Trophoblast cell (in vitro differentiated cells and primary cell): ENCODE data around the gene EXOC7.

Source experiments
- DNase-seq, 2 donors: peaks; one replicate each; pipeline ENCODE4 v3.0.0-alpha.2; 2016
- H2AFZ ChIP-seq: 2 replicates; pipeline ENCODE4 v1.6.1; 2013; ENCODE audit warnings: low read length, moderate library complexity, mild to moderate bottlenecking; ENCODE audit not compliant: insufficient read depth, poor library complexity
- H2AK5ac ChIP-seq: 2 replicates; pipeline ENCODE4 v1.6.1; 2013; ENCODE audit warnings: mild to moderate bottlenecking, low read length
- H2BK120ac ChIP-seq: 2 replicates; pipeline ENCODE4 v1.6.1; 2013; ENCODE audit warnings: low read length, mild to moderate bottlenecking, moderate library complexity; ENCODE audit not compliant: insufficient read depth, poor library complexity
- H2BK12ac ChIP-seq: 2 replicates; pipeline ENCODE4 v1.6.1; 2013; ENCODE audit warnings: mild to moderate bottlenecking, low read length, moderate library complexity
- H2BK5ac ChIP-seq: 2 replicates; pipeline ENCODE4 v1.6.1; 2013; ENCODE audit warnings: low read length, low read depth, moderate library complexity, mild to moderate bottlenecking; ENCODE audit not compliant: poor library complexity
- H3K14ac ChIP-seq: 2 replicates; pipeline ENCODE4 v1.6.1; 2013; ENCODE audit warnings: mild to moderate bottlenecking, low read length
- H3K18ac ChIP-seq: 2 replicates; pipeline ENCODE4 v1.6.1; 2013; ENCODE audit warnings: mild to moderate bottlenecking, low read length
- H3K23ac ChIP-seq: 2 replicates; pipeline ENCODE4 v1.6.1; 2013; ENCODE audit warnings: low read length
- H3K27ac ChIP-seq: 2 replicates; pipeline ENCODE4 v1.5.1; 2013; ENCODE audit warnings: low read depth, mild to moderate bottlenecking, inconsistent platforms, low read length, moderate library complexity
- H3K27me3 ChIP-seq: 2 replicates; pipeline ENCODE4 v1.6.1; 2013; ENCODE audit warnings: inconsistent platforms, mild to moderate bottlenecking, low read length, moderate library complexity; ENCODE audit not compliant: insufficient read depth
- H3K36me3 ChIP-seq, 2 experiments: 1 replicate in 1 of 2; 2 replicates in 1 of 2; pipeline ENCODE4 v1.6.1; 2013; ENCODE audit warnings: low read length in 2 of 2, mild to moderate bottlenecking in 2 of 2, moderate library complexity in 1 of 2; ENCODE audit not compliant: insufficient read depth in 2 of 2, control insufficient read depth in 1 of 2
- H3K4ac ChIP-seq: 2 replicates; pipeline ENCODE4 v1.6.1; 2013; ENCODE audit warnings: low read depth, mild to moderate bottlenecking, low read length, moderate library complexity
- H3K4me1 ChIP-seq, 2 experiments: 1 replicate in 1 of 2; 2 replicates in 1 of 2; pipeline ENCODE4 v1.6.1; 2013; ENCODE audit warnings: low read length in 2 of 2, mild to moderate bottlenecking in 2 of 2, moderate library complexity in 1 of 2; ENCODE audit not compliant: insufficient read depth in 2 of 2, control insufficient read depth in 1 of 2
- H3K4me2 ChIP-seq: 2 replicates; pipeline ENCODE4 v1.6.1; 2013; ENCODE audit warnings: inconsistent platforms, mild to moderate bottlenecking, low read length, moderate library complexity
- H3K4me3 ChIP-seq: 2 replicates; pipeline ENCODE4 v1.5.1; 2013; ENCODE audit warnings: mild to moderate bottlenecking, low read depth, low read length, inconsistent platforms
- H3K79me1 ChIP-seq: one replicate; pipeline ENCODE4 v1.6.1; 2013; ENCODE audit warnings: low read length
- H3K79me2 ChIP-seq: 2 replicates; pipeline ENCODE4 v1.6.1; 2013; ENCODE audit warnings: low read length, mild to moderate bottlenecking; ENCODE audit not compliant: control insufficient read depth, insufficient read depth, poor library complexity
- H3K9ac ChIP-seq: 2 replicates; pipeline ENCODE4 v1.6.1; 2013; ENCODE audit warnings: mild to moderate bottlenecking, low read length
- H3K9me3 ChIP-seq: 2 replicates; pipeline ENCODE4 v1.6.1; 2013; ENCODE audit warnings: low read depth, mild to moderate bottlenecking, control low read depth, inconsistent platforms, low read length; ENCODE audit not compliant: insufficient read depth
- H4K12ac ChIP-seq: 2 replicates; pipeline ENCODE4 v1.6.1; 2013; ENCODE audit warnings: low read depth, mild to moderate bottlenecking, low read length, moderate library complexity
- H4K8ac ChIP-seq: 2 replicates; pipeline ENCODE4 v1.6.1; 2013; ENCODE audit warnings: low read depth, mild to moderate bottlenecking, low read length, moderate library complexity
- H4K91ac ChIP-seq: one replicate; pipeline ENCODE4 v1.6.1; 2013; ENCODE audit warnings: low read depth, mild to moderate bottlenecking, low read length, moderate library complexity
- WGBS: extraction: QIAGEN DNeasy Blood & Tissue Kit; methylation state at CpG from one replicate; pipeline ENCODE4 v1.1.7; 2013; ENCODE audit warnings: missing lambda C conversion rate; ENCODE audit not compliant: insufficient read length, insufficient coverage; ENCODE audit errors: extremely low coverage; 5-methylcytosine and 5-hydroxymethylcytosine counted together

The EXOC7 gene

DNA sequence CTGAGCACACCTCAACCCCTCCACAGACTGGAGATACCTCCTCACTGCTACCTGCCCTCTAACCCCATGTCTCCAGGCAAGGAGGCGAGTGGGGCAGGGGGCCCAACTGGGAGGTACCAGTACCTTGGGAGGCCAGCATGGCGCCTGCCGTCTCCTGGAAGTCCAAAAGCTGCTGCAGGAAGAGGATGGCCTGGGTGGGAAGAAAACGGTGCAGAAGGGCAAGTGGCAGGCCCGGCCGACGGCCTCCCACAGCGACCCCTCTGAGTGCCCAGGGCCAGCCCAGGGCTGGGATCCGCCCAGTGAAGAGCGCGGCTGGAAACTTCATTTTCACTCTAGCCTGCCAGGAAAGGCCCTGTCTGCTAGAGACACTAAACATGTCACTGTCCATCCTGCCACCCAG is 16.1 kb downstream of the EXOC7 start:
- H4K8ac ChIP-seq: no peak overlapping the region
- H3K4me2 ChIP-seq: no peak overlapping the region
- no peak overlapping the region for H4K91ac ChIP-seq
- H3K27ac ChIP-seq: no peak overlapping the region
- WGBS: no CpG with 5 or more reads among the region's 11 CpGs
- no peak overlapping the region for H2BK120ac ChIP-seq
- no peak overlapping the region for H4K12ac ChIP-seq
- no peak for DNase-seq
- no peaks in the 10 kb centered on the region for H3K79me1 ChIP-seq
- no peaks in the 10 kb centered on the region for H3K4me1 ChIP-seq
- H3K4me3 ChIP-seq: no peak overlapping the region
- no peaks in the 10 kb centered on the region for H3K27me3 ChIP-seq
- H2AK5ac ChIP-seq: no peak overlapping the region
- no peaks in the 10 kb centered on the region for H3K79me2 ChIP-seq
- no peak overlapping the region for H3K4ac ChIP-seq
- no peak overlapping the region for H3K14ac ChIP-seq
- H3K18ac ChIP-seq: no peak overlapping the region
- no peak overlapping the region for H3K23ac ChIP-seq
- H3K9me3 ChIP-seq: no peaks in the 10 kb centered on the region
- no peak overlapping the region for H2BK5ac ChIP-seq
- no peak overlapping the region for H3K9ac ChIP-seq
- no peak overlapping the region for H2AFZ ChIP-seq
- peaks cover 92 to 95% of the 10 kb centered on the region in 2 experiments for H3K36me3 ChIP-seq
- no peak overlapping the region for H2BK12ac ChIP-seq

GRCh38 chr17:76086384-76086783 is 17.2 kb downstream of the EXOC7 start:
- H3K27ac ChIP-seq: no peak overlapping the region
- H3K4ac ChIP-seq: no peak overlapping the region
- no peaks in the 10 kb centered on the region for H3K79me1 ChIP-seq
- H3K79me2 ChIP-seq: no peaks in the 10 kb centered on the region
- no peak overlapping the region for H2BK5ac ChIP-seq
- no peak overlapping the region for H4K91ac ChIP-seq
- H3K14ac ChIP-seq: no peak overlapping the region
- no peak overlapping the region for H3K4me2 ChIP-seq
- DNase-seq: no peak
- H3K18ac ChIP-seq: no peak overlapping the region
- H2AK5ac ChIP-seq: no peak overlapping the region
- H4K8ac ChIP-seq: no peak overlapping the region
- no peak overlapping the region for H2BK120ac ChIP-seq
- peaks cover 86 to 89% of the 10 kb centered on the region in 2 experiments for H3K36me3 ChIP-seq
- H3K9me3 ChIP-seq: no peaks in the 10 kb centered on the region
- no peak overlapping the region for H3K4me3 ChIP-seq
- no peak overlapping the region for H2AFZ ChIP-seq
- no peaks in the 10 kb centered on the region for H3K27me3 ChIP-seq
- WGBS: no CpG with 5 or more reads among the region's 9 CpGs
- H2BK12ac ChIP-seq: no peak overlapping the region
- H3K23ac ChIP-seq: no peak overlapping the region
- H4K12ac ChIP-seq: no peak overlapping the region
- H3K4me1 ChIP-seq: no peaks in the 10 kb centered on the region
- H3K9ac ChIP-seq: no peak overlapping the region

DNA sequence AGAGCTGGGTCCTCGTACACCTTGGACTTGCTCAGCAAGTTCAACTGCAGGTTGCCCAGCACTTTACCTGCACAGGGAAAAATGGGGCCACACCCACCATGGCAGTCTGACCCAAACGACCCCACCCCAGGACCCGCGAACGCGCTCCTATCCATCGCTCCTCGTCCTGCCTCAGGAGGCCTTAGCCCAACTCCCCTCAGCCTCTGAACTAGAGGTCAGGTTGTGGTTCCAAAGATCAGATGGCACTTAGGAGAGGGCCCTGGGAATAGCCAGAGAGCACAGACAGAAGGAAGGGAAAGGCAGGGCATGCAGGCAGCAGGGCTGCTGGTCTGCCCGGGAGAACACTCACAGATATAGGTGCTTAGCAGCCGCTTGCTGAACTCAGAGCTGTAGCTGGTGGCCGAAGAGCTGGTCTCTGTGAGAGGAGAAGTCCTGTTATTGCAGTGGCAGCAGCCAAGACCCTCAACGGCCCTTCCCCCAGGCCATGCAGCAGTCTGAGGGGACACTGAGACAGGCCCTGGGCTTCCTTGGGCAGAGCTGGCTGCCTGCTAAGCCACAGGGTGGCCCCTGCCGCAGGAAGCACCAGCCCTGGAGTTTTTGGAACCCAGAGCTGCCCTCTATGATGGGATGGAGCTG is 17.7 kb downstream of the EXOC7 start:
- WGBS: no CpG with 5 or more reads among the region's 13 CpGs
- H3K79me2 ChIP-seq: no peaks in the 10 kb centered on the region
- H3K4ac ChIP-seq: no peak overlapping the region

DNA sequence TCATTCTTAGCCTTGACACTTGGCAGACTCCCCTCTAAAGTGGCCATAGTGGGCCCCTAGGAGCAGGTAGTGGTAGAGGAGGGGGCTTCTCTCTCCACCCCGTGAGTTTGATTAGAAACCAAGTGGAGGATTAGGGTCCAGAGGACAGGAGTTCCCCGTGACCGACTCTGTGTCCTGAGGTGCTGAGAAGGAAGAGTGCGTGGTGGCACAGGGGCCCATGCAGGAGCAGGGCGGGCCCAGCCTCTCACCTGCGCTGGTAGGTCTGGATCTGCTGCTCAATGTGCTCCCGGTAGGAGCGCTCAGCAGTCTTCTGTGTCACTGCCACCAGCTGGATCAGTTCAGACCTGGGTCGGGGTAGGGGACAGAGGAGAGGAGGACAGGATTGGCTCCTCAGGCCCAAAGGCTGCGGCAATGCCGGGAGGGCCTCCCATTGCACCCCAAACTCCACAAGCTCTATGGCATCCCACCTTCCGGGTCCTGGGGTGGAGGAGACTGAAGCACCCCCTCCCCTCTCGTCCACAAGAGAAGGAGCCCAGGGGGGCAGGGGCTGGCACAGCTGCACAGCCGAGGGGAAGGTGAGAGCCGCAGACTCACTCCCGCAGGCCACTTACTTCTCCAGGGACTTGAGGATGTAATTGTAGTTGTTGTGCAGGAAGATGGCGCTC is 18.4 kb downstream of the EXOC7 start:
- no peak overlapping the region for H3K18ac ChIP-seq
- H2AK5ac ChIP-seq: no peak overlapping the region
- peaks cover 74 to 77% of the 10 kb centered on the region in 2 experiments for H3K36me3 ChIP-seq
- H3K79me1 ChIP-seq: no peaks in the 10 kb centered on the region
- H4K12ac ChIP-seq: no peak overlapping the region
- H3K27me3 ChIP-seq: no peaks in the 10 kb centered on the region
- no peak overlapping the region for H2AFZ ChIP-seq
- no peak overlapping the region for H3K14ac ChIP-seq
- no peak overlapping the region for H4K91ac ChIP-seq
- peaks cover 2 to 5% of the 10 kb centered on the region in 2 experiments for H3K4me1 ChIP-seq
- no peak overlapping the region for H3K4me2 ChIP-seq
- no peak for DNase-seq
- no peak overlapping the region for H3K27ac ChIP-seq
- H2BK5ac ChIP-seq: no peak overlapping the region
- no peak overlapping the region for H3K23ac ChIP-seq
- H2BK120ac ChIP-seq: no peak overlapping the region
- no peaks in the 10 kb centered on the region for H3K79me2 ChIP-seq
- no CpG with 5 or more reads among the region's 17 CpGs for WGBS
- H2BK12ac ChIP-seq: no peak overlapping the region
- no peak overlapping the region for H3K9ac ChIP-seq
- no peak overlapping the region for H4K8ac ChIP-seq
- no peak overlapping the region for H3K4me3 ChIP-seq
- H3K4ac ChIP-seq: no peak overlapping the region
- peaks cover 2% of the 10 kb centered on the region for H3K9me3 ChIP-seq

More for the DNA sequence above, 17.7 kb downstream of the EXOC7 start:
- Histone ChIP-seq H3K27me3 (no peaks in the 10 kb centered on the region), H4K8ac (no peak overlapping the region), H3K36me3 (peaks cover 81 to 84% of the 10 kb centered on the region in 2 experiments), H3K14ac (no peak overlapping the region), H3K9me3 (no peaks in the 10 kb centered on the region), H2BK12ac (no peak overlapping the region), H3K79me1 (no peaks in the 10 kb centered on the region), H2AFZ (no peak overlapping the region), H3K23ac (no peak overlapping the region), H3K4me1 (no peaks in the 10 kb centered on the region), H3K4me2 (no peak overlapping the region), H2BK5ac (no peak overlapping the region), H3K9ac (no peak overlapping the region), H2AK5ac (no peak overlapping the region), H3K27ac (no peak overlapping the region), H4K91ac (no peak overlapping the region), H4K12ac (no peak overlapping the region), H2BK120ac (no peak overlapping the region), H3K4me3 (no peak overlapping the region), H3K18ac (no peak overlapping the region)
- DNase-seq: no peak
